GM21381 (cell line): ENCODE data around the gene PDGFD.

Source experiments
- ATAC-seq: cut with Tn5 transposase; IDR thresholded peaks from one replicate; pipeline ENCODE4 v1.9.1; 2021; ENCODE audit warnings: mild to moderate bottlenecking, moderate library complexity; ENCODE audit not compliant: unreplicated experiment

PDGFD gene

GRCh38 chr11:104005234-104005855 lies 158.6 kb downstream of the PDGFD start:
- no peak for ATAC-seq

- no peak for ATAC-seq
Measured at GRCh38 chr11:104003491-104003890, 160.5 kb downstream of the PDGFD start.

GRCh38 chr11:104001561-104002056 lies 162.3 kb downstream of the PDGFD start:
- no peak for ATAC-seq

- no peak for ATAC-seq
Measured at GRCh38 chr11:104000798-104001197, 163.1 kb downstream of the PDGFD start.

- no peak for ATAC-seq
Measured at GRCh38 chr11:103998826-103999508, 165.0 kb downstream of the PDGFD start.

- ATAC-seq, result no peak
Measured at GRCh38 chr11:103997082-103997481, 166.9 kb downstream of the PDGFD start.

- no peak for ATAC-seq
Measured at GRCh38 chr11:103995896-103996295, 168.1 kb downstream of the PDGFD start.

- no peak for ATAC-seq
Measured at GRCh38 chr11:103994518-103994917, 169.4 kb downstream of the PDGFD start.

GRCh38 chr11:103994094-103994493 lies 169.9 kb downstream of the PDGFD start:
- no peak for ATAC-seq

GRCh38 chr11:103993507-103993906 lies 170.4 kb downstream of the PDGFD start:
- ATAC-seq, result no peak

GRCh38 chr11:103988595-103988969 lies 175.4 kb downstream of the PDGFD start:
- ATAC-seq, result no peak

GRCh38 chr11:103987629-103988594 lies 176.0 kb downstream of the PDGFD start:
- ATAC-seq, result no peak

GRCh38 chr11:103985041-103985440 lies 178.9 kb downstream of the PDGFD start:
- no peak for ATAC-seq

- ATAC-seq, result no peak
Measured at GRCh38 chr11:103980108-103980507, 183.8 kb downstream of the PDGFD start.

- no peak for ATAC-seq
Measured at GRCh38 chr11:103978616-103979595, 185.0 kb downstream of the PDGFD start.

GRCh38 chr11:103972013-103972412 lies 191.9 kb downstream of the PDGFD start:
- no peak for ATAC-seq

- ATAC-seq, result peak; percentile 89
Measured at GRCh38 chr11:103970701-103971249, 193.2 kb downstream of the PDGFD start.

- ATAC-seq, result no peak
Measured at GRCh38 chr11:103968685-103969084, 195.3 kb downstream of the PDGFD start.

- no peak for ATAC-seq
Measured at GRCh38 chr11:103967985-103968384, 196.0 kb downstream of the PDGFD start.

GRCh38 chr11:103964390-103964789 lies 199.6 kb downstream of the PDGFD start:
- ATAC-seq, result no peak
